ENCODE data around the gene LIN52.

Gene LIN52

DNA sequence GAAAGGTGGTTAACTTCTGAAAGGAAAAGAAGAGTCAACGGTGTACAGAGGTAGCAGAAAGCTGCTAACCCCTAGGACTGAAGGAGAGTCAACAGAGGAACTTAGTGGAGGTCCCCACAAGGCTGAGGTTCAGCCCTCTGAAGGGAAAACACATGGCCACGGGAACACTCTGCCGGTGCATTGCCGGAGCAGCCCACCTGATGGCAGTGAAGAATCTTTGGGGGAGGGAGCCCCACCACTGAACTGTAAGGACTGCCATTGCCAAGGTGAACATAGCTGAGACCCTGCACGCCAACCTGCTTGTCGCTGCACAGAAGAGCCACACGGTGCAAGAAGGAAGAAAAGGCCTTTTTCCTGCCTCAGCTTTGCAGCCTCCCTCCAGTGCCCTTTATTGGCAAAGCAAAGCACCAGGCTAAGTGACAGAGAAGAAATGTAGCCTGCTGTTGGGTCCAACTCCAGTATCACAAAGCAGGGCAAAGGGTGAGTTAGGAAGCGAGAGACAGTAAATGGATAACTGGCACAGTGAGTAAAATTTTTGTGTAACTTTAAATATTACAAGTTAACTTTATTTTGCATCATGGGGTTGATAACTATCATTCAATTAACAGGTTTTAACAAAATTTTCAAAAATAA lies 76.9 kb downstream of the LIN52 start:
- H3K4me3 ChIP-seq (ENCODE audit: control insufficient read depth, low read depth, low read length), result no peak overlapping the region
- no peak for TF ChIP-seq CTCF (conservative IDR thresholded peaks at IDR 0.05; ENCODE audit: control insufficient read depth, insufficient read depth, low read depth, low read length)
- no peak for DNase-seq (ENCODE audit: low read depth)

- no peak for DNase-seq (ENCODE audit: low read depth)
- TF ChIP-seq CTCF (conservative IDR thresholded peaks at IDR 0.05; ENCODE audit: control insufficient read depth, insufficient read depth, low read depth, low read length), result no peak
- H3K4me3 ChIP-seq (ENCODE audit: control insufficient read depth, low read depth, low read length), result no peak overlapping the region
These were observed 85.2 kb downstream of the LIN52 start for GRCh38 chr14:74169906-74170305.

DNA sequence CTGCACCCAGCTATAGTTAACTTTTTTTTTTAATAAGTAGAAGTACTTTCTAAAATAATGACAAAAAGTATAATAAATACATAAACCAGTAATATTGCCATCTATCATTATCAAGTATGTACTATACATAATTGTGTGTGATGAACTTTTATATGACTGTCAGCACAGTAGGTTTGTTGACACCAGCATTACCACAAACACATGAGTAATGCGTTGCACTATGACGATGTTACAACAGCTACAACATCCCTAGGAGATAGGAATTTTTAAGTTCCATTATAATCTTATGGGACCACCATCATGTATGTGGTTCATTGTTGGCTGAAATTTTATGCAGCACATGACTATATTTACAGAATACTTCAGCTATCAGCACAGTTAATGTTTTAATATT lies 91.6 kb downstream of the LIN52 start:
- TF ChIP-seq CTCF (conservative IDR thresholded peaks at IDR 0.05; ENCODE audit: control insufficient read depth, insufficient read depth, low read depth, low read length), result no peak
- H3K4me3 ChIP-seq (ENCODE audit: control insufficient read depth, low read depth, low read length), result no peak overlapping the region
- peak; percentile 1 for DNase-seq (ENCODE audit: low read depth)

DNA sequence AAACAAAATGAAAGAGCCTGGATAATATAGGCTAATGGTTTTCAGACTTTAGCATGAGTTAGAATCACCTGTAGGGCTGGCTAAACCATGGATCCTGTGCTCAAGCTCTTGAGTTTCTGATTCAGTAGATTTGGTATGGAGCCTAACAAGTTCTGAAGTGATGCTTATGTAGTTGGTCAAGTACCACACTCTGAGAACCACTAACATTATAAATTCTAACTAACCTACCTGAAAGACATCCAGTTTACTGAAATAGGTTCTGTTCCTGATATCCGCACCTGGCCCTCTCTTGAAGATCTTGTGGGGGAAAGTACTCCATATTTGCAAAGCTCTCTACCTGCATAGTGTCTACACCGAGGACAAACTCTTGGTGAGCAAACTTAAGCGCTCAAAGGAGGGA lies 95.1 kb downstream of the LIN52 start:
- H3K4me3 ChIP-seq (ENCODE audit: control insufficient read depth, low read depth, low read length), result no peak overlapping the region
- no peak for TF ChIP-seq CTCF (conservative IDR thresholded peaks at IDR 0.05; ENCODE audit: control insufficient read depth, insufficient read depth, low read depth, low read length)
- no peak for DNase-seq (ENCODE audit: low read depth)

DNA sequence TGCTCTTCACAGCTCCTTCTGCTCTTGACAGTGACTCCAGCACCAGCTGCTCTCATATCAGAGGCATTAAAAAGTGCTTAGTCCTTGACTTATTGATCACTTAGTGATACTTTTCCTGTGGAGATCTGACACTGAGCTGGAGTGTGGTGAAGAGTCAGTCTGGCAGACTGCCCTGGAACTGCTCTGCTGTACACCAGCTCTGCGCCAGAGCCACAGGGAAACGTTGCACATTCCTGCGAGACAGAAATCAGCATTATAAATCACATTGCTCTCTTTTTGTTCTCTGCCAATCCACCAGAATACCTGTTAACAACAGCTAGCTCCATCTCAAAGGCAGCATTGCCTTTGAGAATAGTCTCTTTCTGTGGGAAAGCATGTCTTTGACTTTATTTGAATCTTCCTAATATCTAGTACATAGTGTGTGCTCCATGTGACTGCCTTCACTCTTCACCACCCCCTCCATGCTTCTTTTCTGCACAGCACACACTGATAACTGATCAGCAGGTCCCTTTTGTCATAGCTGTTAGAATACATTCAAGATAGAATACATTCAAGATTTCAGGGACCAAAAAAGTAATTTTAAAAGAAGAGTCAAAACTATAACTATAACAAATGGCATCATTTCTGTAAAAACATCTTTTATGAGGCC lies 106.3 kb downstream of the LIN52 start:
- DNase-seq (ENCODE audit: low read depth), result peak; percentile 4

GRCh38 chr14:74194506-74195274 lies 109.9 kb downstream of the LIN52 start:
- TF ChIP-seq CTCF (conservative IDR thresholded peaks at IDR 0.05; ENCODE audit: control insufficient read depth, insufficient read depth, low read depth, low read length), result no peak
- no peak for DNase-seq (ENCODE audit: low read depth)
- H3K4me3 ChIP-seq (ENCODE audit: control insufficient read depth, low read depth, low read length), result no peak overlapping the region

More for the DNA sequence above, 106.3 kb downstream of the LIN52 start:
- TF ChIP-seq CTCF (conservative IDR thresholded peaks at IDR 0.05; ENCODE audit: control insufficient read depth, insufficient read depth, low read depth, low read length), result no peak
- no peak overlapping the region for H3K4me3 ChIP-seq (ENCODE audit: control insufficient read depth, low read depth, low read length)
